Stimulated activated CD4-positive, alpha-beta T cell treated with anti-CD3 and anti-CD28 coated beads, TNF-alpha, amount 100 ng/mL, for 24 hours (primary cell): ENCODE data around the gene BEX2.
"Not testable (repeated sequence)": the region's sequence is repeated elsewhere in the genome, so short reads cannot be mapped to it uniquely, and the experiment has no call there.

Experiments
- DNase-seq, 3 experiments: peaks; one replicate each; pipeline ENCODE4 v3.0.0-alpha.2; 2020; ENCODE audit warnings: low read depth in 3 of 3

Gene BEX2

DNA sequence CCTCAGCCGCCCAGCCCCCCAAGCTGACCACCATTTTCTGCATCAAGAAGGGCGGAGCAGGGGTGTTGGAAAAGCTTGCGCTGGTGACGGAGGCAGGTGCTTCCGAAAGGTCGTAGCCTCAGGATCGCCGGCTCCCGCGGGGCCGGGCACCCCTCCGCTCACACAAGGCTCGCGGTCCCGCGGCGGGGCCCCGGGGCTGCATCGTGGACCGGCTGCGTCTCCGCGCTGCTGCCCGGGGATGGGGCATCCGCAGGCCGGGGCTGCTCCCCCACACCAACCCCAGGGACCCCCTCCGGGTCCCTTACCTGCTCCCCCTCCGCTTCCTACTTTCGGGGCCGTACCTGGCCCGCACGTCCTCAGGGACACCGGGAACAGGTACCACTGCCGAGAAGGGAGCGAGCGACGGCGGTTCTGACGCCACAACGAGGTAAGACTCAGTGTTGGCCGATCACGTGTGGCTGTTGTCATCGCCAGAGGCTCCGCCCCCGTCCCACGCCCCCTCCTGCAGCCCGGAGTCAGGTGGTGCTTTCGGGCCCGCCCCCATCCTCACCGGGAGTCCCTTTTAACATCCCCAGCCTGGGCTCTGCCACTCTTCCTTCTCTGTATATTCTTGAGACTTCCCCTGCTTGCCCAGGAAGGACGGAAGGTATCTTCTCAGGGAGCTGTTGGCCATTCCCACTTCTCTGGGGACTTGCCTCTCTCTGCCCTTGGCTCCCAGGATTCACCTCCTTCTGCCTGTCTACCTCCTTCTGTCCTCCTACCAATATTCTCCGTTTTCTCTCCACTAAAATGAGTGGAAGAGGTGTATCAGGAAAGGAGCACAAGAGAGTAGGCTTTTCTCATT, at the start of gene BEX2:
Gene BEX2 (minus strand): TSS at position 436 of the 844 bp plus-strand sequence. CDS start 1,014 bp downstream, outside the sequence.
- DNase-seq: peak; percentile 68 to 82 (median 70)

- DNase-seq: no peak
Measured at GRCh38 chrX:103360092-103360491, 49.3 kb upstream of the BEX2 start.

DNA sequence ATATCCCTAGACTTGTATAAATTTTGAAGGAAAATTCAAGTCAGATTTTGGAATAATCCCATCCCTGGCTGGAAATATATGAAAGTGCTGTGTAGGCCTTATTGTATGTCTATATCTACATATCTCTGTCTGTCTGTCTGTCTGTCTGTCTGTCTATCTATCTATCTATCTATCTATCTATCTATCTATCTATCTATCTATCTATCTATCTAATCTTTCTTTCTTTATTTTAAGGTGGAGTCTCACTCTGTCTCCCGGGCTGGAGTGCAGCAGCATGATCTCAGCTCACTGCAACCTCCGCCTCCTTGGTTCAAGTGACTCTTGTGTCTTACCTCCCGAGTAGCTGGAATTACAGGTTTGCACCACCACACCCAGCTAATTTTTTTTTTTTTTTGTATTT, 48.8 kb upstream of the BEX2 start:
- DNase-seq: not testable (repeated sequence)

GRCh38 chrX:103357871-103358270, 47.1 kb upstream of the BEX2 start:
- no peak for DNase-seq

DNA sequence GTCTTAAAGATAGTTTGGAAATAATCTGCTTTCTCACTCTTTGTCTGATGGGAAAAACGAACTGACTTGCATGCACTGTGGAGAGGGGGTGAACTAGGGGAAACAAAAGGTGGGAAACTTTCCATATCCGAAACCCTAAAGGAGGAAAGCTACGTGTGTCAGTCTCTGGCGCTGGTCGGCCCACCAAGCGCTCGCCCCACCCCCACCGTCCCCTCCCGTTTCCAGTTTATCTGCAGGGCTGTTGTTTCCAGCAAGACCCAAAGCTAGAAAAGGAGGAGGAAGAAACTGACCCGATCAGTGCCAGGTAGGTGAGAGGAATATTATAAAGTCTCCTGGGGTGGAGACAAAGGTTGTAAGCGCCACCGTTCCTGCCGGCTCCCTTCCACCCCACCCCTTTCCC, 46.1 kb upstream of the BEX2 start:
- no peak for DNase-seq

GRCh38 chrX:103356130-103356798, 45.5 kb upstream of the BEX2 start, which contains the start of gene TCEAL9:
Gene TCEAL9, plus strand, starts transcription at chrX:103356506. Its CDS starts 1,179 bp downstream, at chrX:103357685.
- DNase-seq: no peak

GRCh38 chrX:103347682-103348397, 37.0 kb upstream of the BEX2 start:
- no peak for DNase-seq

DNA sequence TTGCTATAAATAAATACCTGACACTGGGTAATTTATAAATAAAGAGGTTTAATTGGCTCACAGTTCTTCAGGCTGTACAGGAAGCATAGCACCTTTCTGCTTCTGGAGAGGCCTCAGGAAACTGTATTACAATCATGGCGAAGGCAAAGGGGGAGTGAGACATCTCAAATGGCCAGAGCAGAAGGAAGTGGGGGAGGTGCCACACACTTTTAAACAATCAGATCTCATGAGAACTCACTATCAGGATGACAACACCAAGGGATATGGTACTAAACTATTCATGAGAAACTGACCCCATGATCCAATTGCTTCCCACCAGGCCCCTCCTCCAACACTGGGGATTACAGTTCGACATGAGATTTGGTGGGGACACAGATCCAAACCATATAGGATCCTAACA, 33.8 kb upstream of the BEX2 start:
- no peak for DNase-seq

- peak in 1 of 3 experiments; percentile 14 for DNase-seq
Measured at GRCh38 chrX:103343105-103343504, 32.3 kb upstream of the BEX2 start.

GRCh38 chrX:103338663-103339062, 27.9 kb upstream of the BEX2 start:
- DNase-seq: no peak

- DNase-seq: no peak
Measured at GRCh38 chrX:103330681-103331288, 20.0 kb upstream of the BEX2 start.

GRCh38 chrX:103329991-103330390, 19.2 kb upstream of the BEX2 start, which contains the start of gene TCEAL7:
Gene TCEAL7, plus strand, starts transcription at chrX:103330239. Its CDS starts 1,165 bp downstream, at chrX:103331404.
- no peak for DNase-seq

DNA sequence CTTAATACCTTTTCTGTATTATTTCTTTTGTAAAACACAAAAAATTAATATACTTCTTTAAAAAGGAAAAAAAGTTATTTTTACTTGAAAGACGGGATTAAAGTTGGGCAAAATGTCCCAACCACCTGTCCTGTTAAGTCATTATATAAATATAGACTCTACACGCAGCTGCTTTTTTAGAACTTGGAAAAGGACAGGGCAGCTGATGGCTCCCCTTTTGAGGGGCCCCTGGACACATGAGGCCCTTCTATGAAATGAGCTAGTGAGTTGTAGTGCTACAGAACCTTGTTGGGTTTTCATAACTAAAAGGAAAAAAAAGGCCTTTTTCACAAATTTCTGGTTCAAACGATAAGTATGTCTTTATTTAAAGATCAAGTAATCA, 600 bp upstream of the BEX2 start:
- no peak for DNase-seq

GRCh38 chrX:103309860-103310554, 783 bp downstream of the BEX2 start:
- DNase-seq: no peak

- DNase-seq: not testable (repeated sequence)
Measured at GRCh38 chrX:103305666-103306065, 5.1 kb downstream of the BEX2 start.

- no peak for DNase-seq
Measured at GRCh38 chrX:103304705-103305104, 6.1 kb downstream of the BEX2 start.

GRCh38 chrX:103293118-103293517, 17.7 kb downstream of the BEX2 start:
- no peak for DNase-seq

DNA sequence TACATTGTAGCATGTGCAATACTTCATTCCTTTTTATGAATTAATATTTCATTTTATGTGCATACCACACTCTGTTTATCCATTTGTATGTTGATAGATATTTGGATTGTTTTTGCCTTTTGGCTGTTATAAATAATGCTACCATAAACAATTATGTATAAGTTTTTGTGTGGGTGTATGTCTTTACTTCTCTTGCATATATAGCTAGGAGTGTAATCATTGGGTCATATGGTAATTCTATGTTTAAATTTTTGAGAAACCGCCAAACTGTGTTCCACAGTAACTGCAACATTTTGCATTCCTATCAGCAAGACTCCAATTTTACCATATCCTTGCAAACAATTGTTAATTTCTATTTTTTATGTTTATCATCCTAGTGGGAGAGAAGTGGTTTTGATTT, 31.2 kb downstream of the BEX2 start:
- no peak for DNase-seq

DNA sequence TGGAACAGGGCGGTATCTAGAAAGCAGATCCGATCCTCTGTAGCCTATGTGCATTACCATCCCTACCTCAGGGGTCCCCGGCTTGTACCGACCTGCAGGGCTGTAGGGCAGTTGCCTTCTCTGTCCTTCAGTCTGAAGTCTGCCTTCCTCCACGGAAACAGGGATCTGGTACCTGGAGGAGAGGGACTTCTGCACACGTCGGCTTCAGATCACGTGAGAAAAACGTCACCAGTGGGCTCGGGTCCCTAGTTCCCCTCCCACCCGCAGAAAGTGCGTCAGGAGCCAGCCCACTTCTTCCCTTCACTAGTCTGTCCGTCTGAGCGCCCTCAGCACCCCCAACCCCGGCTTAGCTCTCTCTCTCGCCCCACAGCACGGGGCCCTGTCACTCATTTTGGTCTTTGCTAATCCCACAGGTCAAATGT, 34.2 kb downstream of the BEX2 start, which contains the start of gene TCEAL5:
Gene TCEAL5 (minus strand): TSS at position 170 of the 422 bp plus-strand sequence. CDS start 2,187 bp downstream, outside the sequence.
- no peak for DNase-seq

GRCh38 chrX:103275947-103276567, 34.7 kb downstream of the BEX2 start:
- DNase-seq: no peak
